DOHH2 (cell line): ENCODE data around the gene WASHC2A.
"Not testable (repeated sequence)": the region's sequence is repeated elsewhere in the genome, so short reads cannot be mapped to it uniquely, and the experiment has no call there.

Source experiments
- H3F3A ChIP-seq: fragments of 200-600 bp; sonication (generic), shearing (Covaris generic); 2 replicates; pipeline ENCODE4 v1.6.0; 2016; ENCODE audit warnings: antibody characterized with exemption, mild to moderate bottlenecking; ENCODE audit not compliant: control insufficient read depth, insufficient read depth
- H3K27ac ChIP-seq: fragments of 200-600 bp; sonication (generic); 2 replicates; pipeline ENCODE4 v1.5.1; 2014; ENCODE audit warnings: low read depth, mild to moderate bottlenecking, low read length, moderate library complexity
- H3K27me3 ChIP-seq: fragments of 200-600 bp; sonication (generic); 2 replicates; pipeline ENCODE4 v1.6.1; 2014; ENCODE audit warnings: mild to moderate bottlenecking, low read length, mixed read lengths; ENCODE audit not compliant: control insufficient read depth
- H3K36me3 ChIP-seq: fragments of 200-600 bp; sonication (generic); 2 replicates; pipeline ENCODE4 v1.6.1; 2014; ENCODE audit warnings: mild to moderate bottlenecking, low read length, moderate library complexity, mixed read lengths; ENCODE audit not compliant: control insufficient read depth
- H3K4me1 ChIP-seq: fragments of 200-600 bp; sonication (generic); 2 replicates; pipeline ENCODE4 v1.6.1; 2014; ENCODE audit warnings: mild to moderate bottlenecking, low read length, mixed read lengths; ENCODE audit not compliant: control insufficient read depth
- H3K4me2 ChIP-seq: fragments of 200-600 bp; sonication (generic); 2 replicates; pipeline ENCODE4 v1.6.0; 2014; ENCODE audit warnings: mild to moderate bottlenecking, low read length, moderate library complexity
- H3K4me3 ChIP-seq: fragments of 200-600 bp; sonication (generic); 2 replicates; pipeline ENCODE4 v1.5.1; 2014; ENCODE audit warnings: mild to moderate bottlenecking, low read length, mixed read lengths
- H3K79me2 ChIP-seq: fragments of 200-600 bp; sonication (generic); 2 replicates; pipeline ENCODE4 v1.6.1; 2014; ENCODE audit warnings: mild to moderate bottlenecking, low read length, mixed read lengths; ENCODE audit not compliant: control insufficient read depth
- H3K9me2 ChIP-seq: fragments of 200-600 bp; sonication (generic); replicated peaks from 2 replicates; pipeline ENCODE4 v1.6.1; 2014; ENCODE audit warnings: mild to moderate bottlenecking, low read length, mixed read lengths; ENCODE audit not compliant: control insufficient read depth
- H3K9me3 ChIP-seq: fragments of 200-600 bp; sonication (generic); 2 replicates; pipeline ENCODE4 v1.6.1; 2014; ENCODE audit warnings: antibody characterized with exemption, low read length, mixed read lengths; ENCODE audit not compliant: control insufficient read depth, insufficient read depth
- H4K20me1 ChIP-seq: fragments of 200-600 bp; sonication (generic); 2 replicates; pipeline ENCODE4 v1.6.0; 2014; ENCODE audit warnings: low read depth, mild to moderate bottlenecking, antibody characterized with exemption, low read length, moderate library complexity; ENCODE audit not compliant: control insufficient read depth, insufficient read depth
- CTCF ChIP-seq: fragments of 200-600 bp; sonication (generic); IDR thresholded peaks from one replicate; pipeline ENCODE4 v1.5.1; 2014; ENCODE audit warnings: antibody characterized with exemption, mild to moderate bottlenecking, low read depth, low read length; ENCODE audit not compliant: poor library complexity, severe bottlenecking
- EZH2phosphoT487 ChIP-seq: fragments of 200-600 bp; sonication (generic); IDR thresholded peaks from 2 replicates; pipeline ENCODE4 v1.6.1; 2017; ENCODE audit warnings: borderline replicate concordance, mild to moderate bottlenecking, antibody characterized with exemption, low read length, moderate library complexity, mixed read lengths

WASHC2A gene

GRCh38 chr10:50025627-50026026 lies 42.1 kb upstream of the WASHC2A start:
- Histone ChIP-seq H3K36me3 (no peaks in the 10 kb centered on the region), H3F3A (no peaks in the 10 kb centered on the region), H3K9me3 (no peaks in the 10 kb centered on the region), H3K27ac (no peak overlapping the region), H3K4me2 (no peak overlapping the region), H3K79me2 (no peaks in the 10 kb centered on the region), H3K27me3 (no peaks in the 10 kb centered on the region), H3K9me2 (no peaks in the 10 kb centered on the region), H3K4me1 (no peaks in the 10 kb centered on the region), H3K4me3 (no peak overlapping the region), H4K20me1 (no peaks in the 10 kb centered on the region)
- no peak for TF ChIP-seq EZH2phosphoT487
- TF ChIP-seq CTCF: no peak

DNA sequence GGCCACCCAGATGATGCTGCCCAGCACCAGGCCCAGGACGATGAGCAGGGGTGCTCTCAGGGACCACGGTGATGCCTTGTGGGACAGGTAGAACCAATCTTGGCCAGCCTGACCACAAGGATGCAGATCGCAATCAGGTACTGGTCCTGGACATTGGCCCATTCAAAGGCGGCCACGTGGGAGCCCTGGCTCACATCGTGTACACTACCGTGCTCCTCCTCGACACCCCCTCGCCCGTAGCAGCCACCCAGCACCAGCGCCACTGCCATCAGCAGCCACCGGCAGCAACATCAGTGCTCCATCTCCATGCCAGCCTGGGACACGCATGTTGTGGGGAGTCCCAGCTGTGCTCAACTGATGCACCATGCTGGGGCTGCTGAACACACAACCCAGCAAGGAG lies 40.6 kb upstream of the WASHC2A start:
- H3K27ac ChIP-seq: no peak overlapping the region
- no peaks in the 10 kb centered on the region for H3K27me3 ChIP-seq
- no peaks in the 10 kb centered on the region for H3K9me2 ChIP-seq
- no peak overlapping the region for H3K4me3 ChIP-seq
- H4K20me1 ChIP-seq: no peaks in the 10 kb centered on the region
- H3K4me1 ChIP-seq: no peaks in the 10 kb centered on the region
- H3K4me2 ChIP-seq: no peak overlapping the region
- no peaks in the 10 kb centered on the region for H3K9me3 ChIP-seq
- TF ChIP-seq CTCF: no peak
- TF ChIP-seq EZH2phosphoT487: no peak
- H3K79me2 ChIP-seq: no peaks in the 10 kb centered on the region
- H3F3A ChIP-seq: no peaks in the 10 kb centered on the region
- no peaks in the 10 kb centered on the region for H3K36me3 ChIP-seq

DNA sequence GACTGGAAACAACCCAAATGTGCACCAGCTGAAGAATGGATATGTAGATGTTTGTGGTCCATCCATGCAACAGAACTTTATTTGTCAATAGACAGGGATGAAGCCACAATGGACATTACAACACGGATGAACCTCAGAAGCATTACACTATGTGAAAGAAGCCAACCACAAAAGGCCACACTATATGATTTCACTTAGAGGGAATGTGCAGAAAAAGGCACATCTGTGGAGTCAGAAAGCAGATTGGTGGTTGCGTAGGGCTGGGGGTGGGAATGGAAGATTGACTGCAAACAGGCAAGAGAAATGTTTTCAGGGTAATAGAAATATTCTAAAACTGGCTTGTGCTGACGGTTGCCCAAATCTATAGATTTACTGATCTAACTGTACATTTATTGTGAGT lies 34.3 kb upstream of the WASHC2A start:
- Histone ChIP-seq H3K79me2 (no peaks in the 10 kb centered on the region), H3F3A (no peaks in the 10 kb centered on the region), H3K36me3 (no peaks in the 10 kb centered on the region)

DNA sequence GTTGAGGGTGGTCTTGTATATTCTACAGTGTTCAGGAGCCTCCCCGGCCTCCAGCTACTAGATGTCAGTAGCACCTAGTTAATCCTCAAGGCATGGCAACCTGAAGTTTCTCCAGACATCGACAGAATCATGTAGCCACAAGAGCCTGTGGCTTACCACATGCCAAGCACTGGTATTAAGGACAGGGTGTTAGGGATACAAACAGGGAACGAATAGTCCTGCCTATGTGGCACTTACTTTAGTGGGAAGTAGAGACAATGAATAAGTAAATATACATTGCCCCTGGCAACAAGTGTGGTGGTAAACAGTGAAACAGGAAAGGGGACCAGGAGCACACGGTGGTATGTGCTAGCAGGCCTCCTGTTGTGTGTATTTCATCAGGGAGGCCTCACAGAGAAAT lies 32.4 kb upstream of the WASHC2A start:
- H3K27ac ChIP-seq, H3K9me3 ChIP-seq: not testable (repeated sequence)

More for the DNA sequence above, 34.3 kb upstream of the WASHC2A start:
- Histone ChIP-seq H3K9me3 (no peaks in the 10 kb centered on the region), H4K20me1 (no peaks in the 10 kb centered on the region), H3K9me2 (no peaks in the 10 kb centered on the region), H3K4me2 (no peak overlapping the region), H3K4me1 (no peaks in the 10 kb centered on the region), H3K27me3 (peaks cover 2% of the 10 kb centered on the region; the same call in 1 of the 2 replicates), H3K4me3 (no peak overlapping the region), H3K27ac (no peak overlapping the region)
- no peak for TF ChIP-seq CTCF
- TF ChIP-seq EZH2phosphoT487: no peak

More for the DNA sequence above, 32.4 kb upstream of the WASHC2A start:
- H3K4me1 ChIP-seq, H3K79me2 ChIP-seq, H4K20me1 ChIP-seq, H3K36me3 ChIP-seq, H3F3A ChIP-seq, H3K4me3 ChIP-seq, H3K27me3 ChIP-seq, H3K4me2 ChIP-seq, H3K9me2 ChIP-seq: not testable (repeated sequence)
